Psoas muscle (tissue), 8 donors: ENCODE results near the gene SRI. TPM values are rescaled to one million over a fixed set of nuclear protein-coding genes. Genes with fewer than 3 reads are reported as not detected.

ENCODE experiments used
- ATAC-seq, 4 donors: fragments of 200-7000 bp; cut with Tn5 transposase; one replicate each; pipeline ENCODE4 v1.9.1; 2020; ENCODE audit warnings: moderate library complexity in 3 of 4, mild to moderate bottlenecking in 2 of 4
- DNase-seq, 2 donors: peaks; one replicate each; pipeline ENCODE4 v3.0.0-alpha.2; 2020
- H3K27ac ChIP-seq: fragments of 200-600 bp; one replicate; pipeline ENCODE4 v1.8.0; 2022
- H3K27me3 ChIP-seq, 3 donors: fragments of 200-600 bp in 1 of 3; one replicate each; pipeline versions ENCODE4 v1.6.1 to v1.8.0; 2013 to 2022; ENCODE audit warnings: low read length in 2 of 3, mild to moderate bottlenecking in 2 of 3, moderate library complexity in 1 of 3; ENCODE audit not compliant: insufficient read depth in 3 of 3
- H3K36me3 ChIP-seq, 2 donors: fragments of 200-600 bp in 1 of 2; one replicate each; pipeline versions ENCODE4 v1.6.1 to v1.8.0; 2013 to 2022; ENCODE audit warnings: low read depth in 1 of 2, mild to moderate bottlenecking in 1 of 2, moderate library complexity in 1 of 2; ENCODE audit not compliant: insufficient read depth in 1 of 2
- H3K4me1 ChIP-seq: fragments of 200-600 bp; one replicate; pipeline ENCODE4 v1.8.0; 2022
- H3K4me3 ChIP-seq: fragments of 200-600 bp; one replicate; pipeline ENCODE4 v1.8.0; 2022; ENCODE audit warnings: mild to moderate bottlenecking
- H3K9me3 ChIP-seq: fragments of 200-600 bp; one replicate; pipeline ENCODE4 v1.8.0; 2022
- CTCF ChIP-seq: fragments of 200-600 bp; IDR thresholded peaks from one replicate; pipeline ENCODE4 v1.8.0; 2022; ENCODE audit warnings: antibody characterized with exemption
- whole genome bisulfite sequencing, 3 donors: extraction: QIAGEN DNeasy Blood & Tissue Kit; methylation state at CpG; one replicate each; pipeline versions ENCODE4 v1.1.6 to v1.1.7; 2013; 5-methylcytosine and 5-hydroxymethylcytosine counted together
- intact Hi-C, 2 donors: fragments of 100-400 bp; cut with DNase I; formaldehyde crosslinking; loops; one replicate each; pipeline versions ENCODE4 v1.11.0 to v1.14.2; 2022
- polyA plus RNA-seq, 3 donors: library from polyadenylated mRNA; stranded (reverse); fragments of 200-250 nt; gene quantifications; one replicate each; pipeline ENCODE4 v1.2.3, GENCODE V29; 2013
- total RNA-seq, 4 donors: library from RNA; stranded (reverse); fragmentation: NEBNext Ultra II Directional in 2 of 4; extraction: Animal tissue kit (Norgen Biotek cat#: 25700) in 2 of 4; gene quantifications; one replicate each; pipeline versions ENCODE4 v1.2.1 to v1.2.4, GENCODE V29; 2021 to 2023
- donor health status: healthy with polysubstance abuse.
- donor health status: DM: no; HTN: no; CAD: no; lungs with moderate emphysema.
- donor health status: Bipolar disorder and iron deficiency.
- donor health status: healthy.
- donor health status: DM: yes; HTN: yes; CAD: no.
- donor health status: DM: no; HTN: no; CAD: no.
- donor health status: DM: no; HTN: no; CAD: no.
- donor health status: DM: yes; HTN: yes; CAD: no.

SRI gene
- total and polyA plus RNA-seq, 7 donors, result 24.4 to 46.7 (median 38.0) TPM

GRCh38 chr7:88243345-88243909 is 23.6 kb upstream of the SRI start:
- TF ChIP-seq CTCF, result peak; percentile 60
- intact Hi-C loops, result loop anchor here in 1 of 2 donors (5.0 kb wide), 1 partner anchor 119 kb away; no protein-coding TSS in a partner anchor
- Histone ChIP-seq H3K27ac (no peak overlapping the region), H3K9me3 (no peaks in the 10 kb centered on the region), H3K27me3 (no peaks in the 10 kb centered on the region), H3K4me3 (no peak overlapping the region), H3K4me1 (no peaks in the 10 kb centered on the region), H3K36me3 (no peaks in the 10 kb centered on the region)
- DNase-seq, result no peak
- 22 to 26% (median 25%) methylated on average over 2 of the region's 2 CpGs for WGBS, 3 donors
- peak in 3 of 4 donors; percentile 34 to 61 (median 42) for ATAC-seq

- WGBS, 3 donors, result 96% methylated on average over 1 of the region's 1 CpG
- intact Hi-C loops, result loop anchor here in 1 of 2 donors (5.0 kb wide), 1 partner anchor 122 kb away; no protein-coding TSS in a partner anchor
These were observed 20.0 kb upstream of the SRI start for GRCh38 chr7:88239852-88240251.

GRCh38 chr7:88233828-88234227 is 14.0 kb upstream of the SRI start:
- H3K36me3 ChIP-seq, result no peaks in the 10 kb centered on the region
- ATAC-seq (no peak), DNase-seq (no peak)
- H3K27me3 ChIP-seq, result no peaks in the 10 kb centered on the region
- TF ChIP-seq CTCF, result no peak
- no peaks in the 10 kb centered on the region for H3K4me1 ChIP-seq
- H3K27ac ChIP-seq, result no peak overlapping the region
- H3K9me3 ChIP-seq, result no peaks in the 10 kb centered on the region
- intact Hi-C loops, result no loop called here
- no peak overlapping the region for H3K4me3 ChIP-seq

More at GRCh38 chr7:88239852-88240251, 20.0 kb upstream of the SRI start:
- no peaks in the 10 kb centered on the region for H3K36me3 ChIP-seq
- no peak for TF ChIP-seq CTCF
- no peak overlapping the region for H3K27ac ChIP-seq
- ATAC-seq, result no peak
- H3K9me3 ChIP-seq, result no peaks in the 10 kb centered on the region
- no peaks in the 10 kb centered on the region for H3K4me1 ChIP-seq
- no peak overlapping the region for H3K4me3 ChIP-seq
- no peaks in the 10 kb centered on the region for H3K27me3 ChIP-seq
- DNase-seq, result no peak

GRCh38 chr7:88230646-88231045 is 10.8 kb upstream of the SRI start:
- Histone ChIP-seq H3K9me3 (no peaks in the 10 kb centered on the region), H3K4me1 (no peaks in the 10 kb centered on the region), H3K27ac (no peak overlapping the region), H3K27me3 (no peaks in the 10 kb centered on the region), H3K36me3 (no peaks in the 10 kb centered on the region), H3K4me3 (no peak overlapping the region)
- 82 to 89% (median 84%) methylated on average over 5 of the region's 5 CpGs for whole genome bisulfite sequencing, 3 donors
- ATAC-seq (no peak), DNase-seq (no peak)
- intact Hi-C loops, result no loop called here
- TF ChIP-seq CTCF, result no peak
